HepG2 (cell line): ENCODE data around the gene DDX31. TPM values are rescaled to one million over a fixed set of nuclear protein-coding genes. Genes with fewer than 3 reads are reported as not detected.

ENCODE experiments used
- ATAC-seq: fragments of 200-7000 bp; cut with Tn5 transposase; 3 replicates; pipeline ENCODE4 v1.9.1; 2020; ENCODE audit warnings: mild to moderate bottlenecking, moderate library complexity
- BruUV-seq: library from RNA; stranded (reverse); fragments of 400-500 nt; replicated peaks from 2 replicates; lab custom pipeline; 2021; lab: Mats Ljungman, UMichigan
- CTCF ChIA-PET: fragments of 300-600 bp; formaldehyde crosslinking; extraction: SDS; loops from one replicate; lab custom pipeline; 2021; ENCODE audit warnings: low total read pairs, inconsistent platforms, low intra/inter-chr PET ratio; lab: Yijun Ruan, JAX
- POLR2A ChIA-PET: fragments of 350-600 bp; sonication (Branson Sonifier 250); formaldehyde crosslinking; loops from one replicate; lab custom pipeline; 2020; ENCODE audit warnings: antibody characterized with exemption, inconsistent platforms; lab: Yijun Ruan, JAX
- DNase-seq: peaks from one replicate; pipeline ENCODE4 v3.0.0-alpha.2; 2015; ENCODE audit warnings: low spot score
- FAIRE-seq: peaks from 3 replicates; lab custom pipeline; 2011; peaks lifted over from hg19 to GRCh38; lab: Jason Lieb, UNC
- H2AFZ ChIP-seq: one replicate; pipeline ENCODE4 v1.6.1; 2011; ENCODE audit warnings: low read length, inconsistent platforms
- H3K27ac ChIP-seq: fragments of 300-600 bp; 3 replicates; pipeline ENCODE4 v1.8.0; 2011; ENCODE audit warnings: mixed run types, mild to moderate bottlenecking, mixed read lengths, low read length, inconsistent platforms; ENCODE audit not compliant: insufficient read depth; ENCODE audit errors: extremely low read length
- H3K27me3 ChIP-seq, 2 experiments: fragments of 200-600 bp in 1 of 2; 2 replicates in 1 of 2; 3 replicates in 1 of 2; pipeline versions ENCODE4 v1.6.0 to v1.8.0; 2011; ENCODE audit warnings: low read length in 2 of 2, mild to moderate bottlenecking in 2 of 2, moderate library complexity in 2 of 2, inconsistent platforms in 1 of 2; ENCODE audit not compliant: insufficient read depth in 2 of 2, control insufficient read depth in 1 of 2
- H3K36me3 ChIP-seq, 2 experiments: fragments of 200-600 bp in 1 of 2; replicated peaks in 1 of 2; 2 replicates in 1 of 2; 3 replicates in 1 of 2; pipeline versions ENCODE4 v1.5.1 to v1.8.0; 2011; ENCODE audit warnings: low read length in 2 of 2, inconsistent platforms in 1 of 2; ENCODE audit not compliant: insufficient read depth in 2 of 2, control insufficient read depth in 1 of 2
- H3K4me1 ChIP-seq: 2 replicates; pipeline ENCODE4 v1.5.1; 2012; ENCODE audit warnings: low read length, inconsistent platforms; ENCODE audit not compliant: insufficient read depth
- H3K4me2 ChIP-seq: 2 replicates; pipeline ENCODE4 v1.6.0; 2011; ENCODE audit warnings: low read depth, low read length, inconsistent platforms
- H3K4me3 ChIP-seq, 3 experiments: fragments of 200-600 bp in 1 of 3; sonication (generic), shearing (Covaris generic) in 1 of 3; replicated peaks in 1 of 3; 2 replicates each; pipeline ENCODE4 v1.5.1; 2011 to 2016; ENCODE audit warnings: low read length in 3 of 3, inconsistent platforms in 2 of 3, low read depth in 2 of 3, mild to moderate bottlenecking in 2 of 3, control low read depth in 1 of 3, mixed read lengths in 1 of 3; ENCODE audit not compliant: insufficient read depth in 1 of 3
- H3K79me2 ChIP-seq: one replicate; pipeline ENCODE4 v1.6.1; 2011; ENCODE audit warnings: low read length, inconsistent platforms; ENCODE audit not compliant: insufficient read depth
- H3K9ac ChIP-seq: 2 replicates; pipeline ENCODE4 v1.6.0; 2011; ENCODE audit warnings: mild to moderate bottlenecking, low read depth, low read length, inconsistent platforms; ENCODE audit not compliant: insufficient read depth
- H3K9me3 ChIP-seq: 2 replicates; pipeline ENCODE4 v1.5.1; 2012; ENCODE audit warnings: mild to moderate bottlenecking, low read length
- H4K20me1 ChIP-seq: 2 replicates; pipeline ENCODE4 v1.6.0; 2011; ENCODE audit warnings: inconsistent platforms, mild to moderate bottlenecking, low read length, moderate library complexity; ENCODE audit not compliant: insufficient read depth
- CREB3 ChIP-seq: sonication (generic); formaldehyde crosslinking; IDR thresholded peaks from 2 replicates; pipeline ENCODE4 v1.5.0; 2020; ENCODE audit warnings: missing genetic modification reagents
- FOXC1 ChIP-seq: sonication (generic); formaldehyde crosslinking; IDR thresholded peaks from 2 replicates; pipeline ENCODE4 v1.8.0; 2022; ENCODE audit warnings: mild to moderate bottlenecking, missing genetic modification reagents, borderline replicate concordance
- KLF11 ChIP-seq: IDR thresholded peaks from 2 replicates; pipeline ENCODE4 v1.6.1; 2016; ENCODE audit warnings: missing compliant biosample characterization
- MLX ChIP-seq: IDR thresholded peaks from 2 replicates; pipeline ENCODE4 v1.6.1; 2016
- MYPOP ChIP-seq: sonication (generic); formaldehyde crosslinking; IDR thresholded peaks from 2 replicates; pipeline ENCODE4 v1.8.1; 2023; ENCODE audit warnings: mild to moderate bottlenecking, moderate library complexity, missing genetic modification reagents
- NFKB2 ChIP-seq: sonication (generic); formaldehyde crosslinking; IDR thresholded peaks from 2 replicates; pipeline ENCODE4 v1.4.0; 2020; ENCODE audit warnings: missing genetic modification reagents, borderline replicate concordance
- RERE ChIP-seq: IDR thresholded peaks from 2 replicates; pipeline ENCODE4 v1.6.1; 2016; ENCODE audit warnings: low read depth, missing genetic modification reagents, missing compliant biosample characterization
- YEATS4 ChIP-seq: sonication (generic); formaldehyde crosslinking; IDR thresholded peaks from 2 replicates; pipeline ENCODE4 v1.4.0; 2020; ENCODE audit warnings: missing genetic modification reagents, borderline replicate concordance
- ZNF550 ChIP-seq: sonication (generic); formaldehyde crosslinking; IDR thresholded peaks from 2 replicates; pipeline ENCODE4 v1.4.0; 2020; ENCODE audit warnings: mild to moderate bottlenecking, missing genetic modification reagents, borderline replicate concordance
- ZNF710 ChIP-seq: sonication (generic); formaldehyde crosslinking; IDR thresholded peaks from 2 replicates; pipeline ENCODE4 v1.5.0; 2020; ENCODE audit warnings: mild to moderate bottlenecking, missing genetic modification reagents, borderline replicate concordance
- WGBS: methylation state at CpG from one replicate; pipeline ENCODE4 v1.1.6; 2017; ENCODE audit warnings: low lambda C conversion rate; 5-methylcytosine and 5-hydroxymethylcytosine counted together
- in situ Hi-C: cut with HindIII; loops from 2 replicates; pipeline ENCODE4 v1.10.0; 2017; ENCODE audit warnings: low pct_unique_long_range_greater_than_20kb; ENCODE audit not compliant: extremely low pct_ligation_motif_present
- intact Hi-C: fragments of 100-400 bp; cut with micrococcal nuclease; formaldehyde crosslinking; loops from one replicate; pipeline ENCODE4 v1.10.0; 2022; ENCODE audit not compliant: unreplicated experiment
- polyA plus RNA-seq, 8 experiments: library from polyadenylated mRNA; depleted of rRNA in 3 of 8; stranded (reverse) in 7 of 8; unstranded in 1 of 8; fragments of >200 nt; fragmentation: Illumina TruSeq in 4 of 8; extraction: Trizol in 4 of 8; gene quantifications; 2 replicates each; pipeline versions ENCODE4 v1.2.1 to v1.2.3, GENCODE V29; 2011 to 2016; ENCODE audit warnings: low read depth in 4 of 8, missing spikeins in 1 of 8, mixed read lengths in 1 of 8; ENCODE audit not compliant: insufficient read depth in 1 of 8
- total RNA-seq, 5 experiments: library from RNA; depleted of rRNA; stranded (reverse); fragments of >200 nt; fragmentation: Illumina TruSeq; extraction: Trizol; gene quantifications; 2 replicates each; pipeline ENCODE4 v1.2.3, GENCODE V29; 2016; ENCODE audit warnings: low read depth in 1 of 5

The DDX31 gene
- total and polyA plus RNA-seq, 2 of the 13 experiments (the other 11 are each of a cell fraction or from before 2014, with no cell fraction given): 11.4 to 16.3 TPM

GRCh38 chr9:132710333-132710732, 40.5 kb upstream of the DDX31 start:
- WGBS: 40% methylated on average over 6 of the region's 6 CpGs
- no peak for FAIRE-seq
- no peaks in the 10 kb centered on the region for H3K36me3 ChIP-seq
- DNase-seq: no peak
- H3K4me3 ChIP-seq: no peak overlapping the region
- POLR2A ChIA-PET: no interaction called here
- CTCF ChIA-PET: no interaction called here
- H3K9me3 ChIP-seq: no peaks in the 10 kb centered on the region
- peaks cover 3 to 9% of the 10 kb centered on the region in 2 experiments; a peak in 3 of 5 replicates for H3K27me3 ChIP-seq
- ATAC-seq: no peak
- in situ Hi-C loops (no loop called here), intact Hi-C loops (no loop called here)
- TF ChIP-seq YEATS4 (CRISPR knock-in tag) (no peak), ZNF550 (CRISPR knock-in tag) (no peak), RERE (CRISPR knock-in tag) (no peak), KLF11 (no peak), MLX (CRISPR knock-in tag) (no peak), CREB3 (CRISPR knock-in tag) (no peak), FOXC1 (no peak), NFKB2 (CRISPR knock-in tag) (no peak), MYPOP (no peak), ZNF710 (CRISPR knock-in tag) (no peak)
- no peaks in the 10 kb centered on the region for H4K20me1 ChIP-seq
- no peak overlapping the region for H2AFZ ChIP-seq
- H3K79me2 ChIP-seq: no peaks in the 10 kb centered on the region
- BruUV-seq: no TSS peak
- no peak overlapping the region for H3K9ac ChIP-seq
- no peak overlapping the region for H3K4me2 ChIP-seq
- H3K27ac ChIP-seq: no peak overlapping the region
- H3K4me1 ChIP-seq: no peaks in the 10 kb centered on the region
